Upper lobe of left lung (tissue), 6 donors: Measurements from ENCODE around the gene GPC1. TPM values are rescaled to one million over a fixed set of nuclear protein-coding genes. Genes with fewer than 3 reads are reported as not detected.

Experiments used
- ATAC-seq, 2 donors: fragments of 200-7000 bp; cut with Tn5 transposase; one replicate each; pipeline ENCODE4 v1.9.1; 2022; ENCODE audit warnings: mild to moderate bottlenecking in 2 of 2, moderate library complexity in 2 of 2; ENCODE audit not compliant: low FRiP score in 2 of 2
- DNase-seq, 2 donors: peaks; one replicate each; pipeline ENCODE4 v3.0.0-alpha.2; 2019 to 2020
- H3K27ac ChIP-seq, 4 donors: fragments of 200-600 bp; sonication (generic); one replicate each; pipeline ENCODE4 v1.5.1; 2016 to 2019
- H3K27me3 ChIP-seq, 4 donors: fragments of 200-600 bp; sonication (generic); one replicate each; pipeline ENCODE4 v1.5.1; 2017 to 2019
- H3K36me3 ChIP-seq, 4 donors: fragments of 200-600 bp; sonication (generic); one replicate each; pipeline ENCODE4 v1.5.1; 2016 to 2019
- H3K4me1 ChIP-seq, 4 donors: fragments of 200-600 bp; sonication (generic); one replicate each; pipeline ENCODE4 v1.5.1; 2018 to 2019
- H3K4me3 ChIP-seq, 4 donors: fragments of 200-600 bp; sonication (generic); one replicate each; pipeline ENCODE4 v1.5.1; 2017 to 2019; ENCODE audit warnings: mild to moderate bottlenecking in 2 of 4, moderate library complexity in 1 of 4
- H3K9me3 ChIP-seq, 4 donors: fragments of 200-600 bp; sonication (generic); one replicate each; pipeline ENCODE4 v1.5.1; 2018 to 2019
- EP300 ChIP-seq, 4 donors: sonication (generic); formaldehyde crosslinking; IDR thresholded peaks; one replicate each; pipeline ENCODE4 v1.5.1; 2017; ENCODE audit warnings: antibody characterized with exemption in 4 of 4, control low read depth in 2 of 4
- POLR2A ChIP-seq, 4 donors: fragments of 450-650 bp; IDR thresholded peaks; one replicate each; pipeline ENCODE4 v1.5.1; 2016 to 2017; ENCODE audit warnings: antibody characterized with exemption in 4 of 4, mild to moderate bottlenecking in 2 of 4
- POLR2AphosphoS5 ChIP-seq, 2 donors: sonication (generic); formaldehyde crosslinking; IDR thresholded peaks; one replicate each; pipeline ENCODE4 v1.5.1; 2017; ENCODE audit warnings: antibody characterized with exemption in 2 of 2
- WGBS, 2 donors: methylation state at CpG; one replicate each; pipeline ENCODE4 v1.1.5; 2017 to 2018; 5-methylcytosine and 5-hydroxymethylcytosine counted together
- total RNA-seq, 6 donors: library from RNA; depleted of rRNA in 4 of 6; stranded (reverse); fragments of >200 nt in 4 of 6; gene quantifications; one replicate each; pipeline versions ENCODE4 v1.1.0 to v1.2.1, GENCODE V29; 2016 to 2021
- TF ChIP-seq, protein P1 (sequence below), 6 experiments: fragments of 450-650 bp in 4 of 6; fragments of 200-600 bp in 2 of 6; sonication (generic) in 2 of 6; IDR thresholded peaks; one replicate each; pipeline ENCODE4 v1.5.1; 2016 to 2019; ENCODE audit warnings: antibody characterized with exemption in 6 of 6
- donor health status: DM: no; HTN: no; CAD: no; lungs with moderate emphysema.
- donor health status: DM: no; HTN: yes; CAD: no; lungs with severe emphysema.

Gene GPC1
- total RNA-seq, 6 donors from 2014 or later, result 16.8 to 45.5 (median 33.2) TPM

GRCh38 chr2:240427729-240428128, 7.7 kb upstream of the GPC1 start:
- Histone ChIP-seq H3K4me3 (no peak overlapping the region), H3K9me3 (no peaks in the 10 kb centered on the region), H3K36me3 (no peaks in the 10 kb centered on the region), H3K4me1 (no peaks in the 10 kb centered on the region), H3K27me3 (no peaks in the 10 kb centered on the region), H3K27ac (no peak overlapping the region)
- 53 to 80% methylated on average over 6 of the region's 6 CpGs for WGBS, 2 donors
- DNase-seq (no peak), ATAC-seq (no peak)
- TF ChIP-seq POLR2A (IDR thresholded peaks at IDR 0.05), result no peak
- no peak for TF ChIP-seq EP300 (IDR thresholded peaks at IDR 0.05)
- TF ChIP-seq, protein P1, sequence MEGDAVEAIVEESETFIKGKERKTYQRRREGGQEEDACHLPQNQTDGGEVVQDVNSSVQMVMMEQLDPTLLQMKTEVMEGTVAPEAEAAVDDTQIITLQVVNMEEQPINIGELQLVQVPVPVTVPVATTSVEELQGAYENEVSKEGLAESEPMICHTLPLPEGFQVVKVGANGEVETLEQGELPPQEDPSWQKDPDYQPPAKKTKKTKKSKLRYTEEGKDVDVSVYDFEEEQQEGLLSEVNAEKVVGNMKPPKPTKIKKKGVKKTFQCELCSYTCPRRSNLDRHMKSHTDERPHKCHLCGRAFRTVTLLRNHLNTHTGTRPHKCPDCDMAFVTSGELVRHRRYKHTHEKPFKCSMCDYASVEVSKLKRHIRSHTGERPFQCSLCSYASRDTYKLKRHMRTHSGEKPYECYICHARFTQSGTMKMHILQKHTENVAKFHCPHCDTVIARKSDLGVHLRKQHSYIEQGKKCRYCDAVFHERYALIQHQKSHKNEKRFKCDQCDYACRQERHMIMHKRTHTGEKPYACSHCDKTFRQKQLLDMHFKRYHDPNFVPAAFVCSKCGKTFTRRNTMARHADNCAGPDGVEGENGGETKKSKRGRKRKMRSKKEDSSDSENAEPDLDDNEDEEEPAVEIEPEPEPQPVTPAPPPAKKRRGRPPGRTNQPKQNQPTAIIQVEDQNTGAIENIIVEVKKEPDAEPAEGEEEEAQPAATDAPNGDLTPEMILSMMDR (IDR thresholded peaks at IDR 0.05), result no peak
- TF ChIP-seq POLR2AphosphoS5 (IDR thresholded peaks at IDR 0.05), result no peak

DNA sequence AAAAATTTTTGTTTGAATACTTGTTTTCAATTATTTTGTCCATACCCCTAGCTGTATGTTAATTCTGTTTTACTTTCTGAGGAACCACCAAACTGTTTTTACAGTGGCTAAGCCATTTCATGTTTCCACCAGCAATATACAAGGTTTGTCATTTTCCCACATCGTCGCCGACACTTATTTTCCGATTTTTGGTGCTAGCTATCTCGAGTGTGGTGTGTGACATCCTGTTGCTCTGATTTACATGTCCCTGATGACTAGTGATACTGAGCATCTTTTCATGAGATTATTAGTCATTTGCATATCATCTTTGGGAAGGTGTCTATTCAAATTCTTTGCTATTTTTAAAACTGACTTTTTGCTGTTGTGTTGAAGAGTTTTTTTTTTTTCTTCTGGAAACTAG, 7.2 kb upstream of the GPC1 start:
- 82 to 89% methylated on average over 5 of the region's 5 CpGs for WGBS, 2 donors
- Histone ChIP-seq H3K27me3 (no peaks in the 10 kb centered on the region), H3K27ac (no peak overlapping the region), H3K4me1 (no peaks in the 10 kb centered on the region), H3K9me3 (no peaks in the 10 kb centered on the region), H3K36me3 (no peaks in the 10 kb centered on the region), H3K4me3 (no peak overlapping the region)
- DNase-seq (no peak), ATAC-seq (no peak)
- TF ChIP-seq EP300 (IDR thresholded peaks at IDR 0.05), result no peak
- TF ChIP-seq, protein P1 (IDR thresholded peaks at IDR 0.05), result no peak
- no peak for TF ChIP-seq POLR2AphosphoS5 (IDR thresholded peaks at IDR 0.05)
- TF ChIP-seq POLR2A (IDR thresholded peaks at IDR 0.05), result no peak

- no peak overlapping the region for H3K27ac ChIP-seq
- no peaks in the 10 kb centered on the region for H3K27me3 ChIP-seq
- DNase-seq (peak; percentile 9 to 50), ATAC-seq (no peak)
- no peaks in the 10 kb centered on the region for H3K9me3 ChIP-seq
- H3K4me3 ChIP-seq, result no peak overlapping the region
- peaks cover 1 to 3% (median 2%) of the 10 kb centered on the region in 4 donors for H3K4me1 ChIP-seq
- 80 to 94% methylated on average over 2 to 7 of the region's 10 CpGs for WGBS, 2 donors
- no peaks in the 10 kb centered on the region for H3K36me3 ChIP-seq
- TF ChIP-seq POLR2A (IDR thresholded peaks at IDR 0.05), result no peak
- no peak for TF ChIP-seq POLR2AphosphoS5 (IDR thresholded peaks at IDR 0.05)
Observed at GRCh38 chr2:240429341-240429871, 6.1 kb upstream of the GPC1 start.

DNA sequence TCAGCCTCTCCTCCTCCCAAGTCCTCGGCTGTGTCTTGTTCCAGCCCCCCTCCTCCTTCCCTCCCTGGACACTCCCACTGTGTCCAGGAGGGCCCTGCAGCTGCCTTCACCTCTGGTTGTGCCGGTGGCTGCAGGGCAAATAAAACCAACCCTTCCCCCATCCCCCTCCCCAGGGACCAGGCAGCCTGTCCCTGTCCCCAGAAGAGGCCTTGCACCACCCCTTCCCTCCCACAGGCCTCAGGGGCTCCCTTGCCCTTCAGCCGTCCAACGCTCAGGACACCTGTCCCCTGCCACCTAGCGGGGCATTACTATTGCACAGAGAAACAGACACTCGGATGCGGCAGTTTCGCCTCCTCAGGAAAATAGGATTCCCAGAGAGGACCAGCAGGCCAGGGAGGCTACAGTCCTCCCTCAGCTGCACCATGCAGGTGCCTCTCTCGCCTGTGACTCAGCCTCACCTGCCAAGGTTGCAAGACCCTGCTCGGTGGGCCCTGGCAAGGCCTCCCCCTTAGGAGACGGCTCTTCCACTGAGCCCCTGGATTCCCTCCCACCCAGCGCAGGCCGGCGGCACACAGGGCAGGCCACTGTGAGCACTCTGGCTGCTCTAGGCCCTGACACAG, 5.5 kb upstream of the GPC1 start:
- no peak for TF ChIP-seq POLR2AphosphoS5 (IDR thresholded peaks at IDR 0.05)
- TF ChIP-seq, protein P1 (IDR thresholded peaks at IDR 0.05), result no peak
- TF ChIP-seq EP300 (IDR thresholded peaks at IDR 0.05), result no peak
- no peak for TF ChIP-seq POLR2A (IDR thresholded peaks at IDR 0.05)
- peaks cover 4 to 9% (median 6%) of the 10 kb centered on the region in 4 donors for H3K4me1 ChIP-seq
- 89 to 91% methylated on average over 10 to 11 of the region's 14 CpGs for WGBS, 2 donors
- no peak for ATAC-seq
- H3K9me3 ChIP-seq, result no peaks in the 10 kb centered on the region
- H3K36me3 ChIP-seq, result no peaks in the 10 kb centered on the region
- peak; percentile 18 to 62 for DNase-seq
- no peaks in the 10 kb centered on the region for H3K27me3 ChIP-seq
- no peak overlapping the region for H3K27ac ChIP-seq
- no peak overlapping the region for H3K4me3 ChIP-seq

GRCh38 chr2:240430595-240430994, 4.9 kb upstream of the GPC1 start:
- DNase-seq (peak in 1 of 2 donors; percentile 15), ATAC-seq (no peak)
- H3K4me1 ChIP-seq, result peaks cover 4 to 13% (median 7%) of the 10 kb centered on the region in 4 donors
- H3K9me3 ChIP-seq, result no peaks in the 10 kb centered on the region
- TF ChIP-seq POLR2AphosphoS5 (IDR thresholded peaks at IDR 0.05) (no peak), POLR2A (IDR thresholded peaks at IDR 0.05) (no peak), EP300 (IDR thresholded peaks at IDR 0.05) (no peak)
- TF ChIP-seq, protein P1 (IDR thresholded peaks at IDR 0.05), result no peak
- no peak overlapping the region for H3K4me3 ChIP-seq
- no peaks in the 10 kb centered on the region for H3K36me3 ChIP-seq
- WGBS, 2 donors, result 81 to 86% methylated on average over 5 of the region's 5 CpGs
- H3K27ac ChIP-seq, result no peak overlapping the region
- no peaks in the 10 kb centered on the region for H3K27me3 ChIP-seq
